HCT116 (cell line): ENCODE measurements around the gene MCF2L.
"Not testable (repeated sequence)": the region's sequence is repeated elsewhere in the genome, so short reads cannot be mapped to it uniquely, and the experiment has no call there.

Experiments used
- CEBPB ChIP-seq: IDR thresholded peaks from 2 replicates; pipeline ENCODE4 v1.6.1; 2012; ENCODE audit warnings: low read depth
- EZH2 ChIP-seq: fragments of 200-600 bp; sonication (generic); IDR thresholded peaks from 2 replicates; pipeline ENCODE4 v1.6.1; 2017; ENCODE audit warnings: antibody characterized with exemption, mixed run types
- EZH2phosphoT487 ChIP-seq: fragments of 200-600 bp; IDR thresholded peaks from 2 replicates; pipeline ENCODE4 v1.6.1; 2018; ENCODE audit warnings: antibody characterized with exemption, borderline replicate concordance
- POLR2A ChIP-seq: IDR thresholded peaks from 2 replicates; pipeline ENCODE4 v1.7.0; 2011; ENCODE audit warnings: borderline replicate concordance; ENCODE audit not compliant: insufficient read depth, insufficient read length; ENCODE audit errors: extremely low read depth
- POLR2AphosphoS5 ChIP-seq: IDR thresholded peaks from 2 replicates; pipeline ENCODE4 v1.6.1; 2011; ENCODE audit warnings: mild to moderate bottlenecking, low read depth, low read length, moderate library complexity
- SRF ChIP-seq: IDR thresholded peaks from 2 replicates; pipeline ENCODE4 v1.6.1; 2012; ENCODE audit warnings: low read depth
- ZFX ChIP-seq: fragments of 450-650 bp; IDR thresholded peaks from 2 replicates; pipeline ENCODE4 v1.6.1; 2017
- TF ChIP-seq, protein P1 (sequence below), 3 experiments: fragments of 200-600 bp in 1 of 3; sonication (generic) in 1 of 3; IDR thresholded peaks in 2 of 3; conservative IDR thresholded peaks in 1 of 3; 2 replicates each; pipeline ENCODE4 v1.5.1; 2012 to 2017; ENCODE audit warnings: low read depth in 2 of 3, low read length in 2 of 3, antibody characterized with exemption in 1 of 3, borderline replicate concordance in 1 of 3, control low read depth in 1 of 3, mild to moderate bottlenecking in 1 of 3, mixed read lengths in 1 of 3, mixed run types in 1 of 3, moderate library complexity in 1 of 3; ENCODE audit not compliant: insufficient read depth in 1 of 3
- TF ChIP-seq, protein P2 (sequence below): IDR thresholded peaks from 2 replicates; pipeline ENCODE4 v1.6.1; 2012

DNA sequence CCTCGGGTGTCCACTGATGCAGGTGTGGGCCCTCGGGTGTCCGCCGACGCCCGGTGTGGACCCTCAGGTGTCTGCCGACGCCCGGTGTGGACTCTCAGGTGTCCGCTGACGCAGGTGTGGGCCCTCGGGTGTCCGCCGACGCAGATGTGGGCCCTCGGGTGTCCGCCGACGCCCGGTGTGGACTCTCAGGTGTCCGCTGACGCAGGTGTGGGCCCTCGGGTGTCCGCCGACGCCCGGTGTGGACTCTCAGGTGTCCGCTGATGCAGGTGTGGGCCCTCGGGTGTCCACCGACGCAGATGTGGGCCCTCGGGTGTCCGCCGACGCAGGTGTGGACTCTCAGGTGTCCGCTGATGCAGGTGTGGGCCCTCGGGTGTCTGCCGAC, 61.2 kb downstream of the MCF2L start:
- TF ChIP-seq POLR2AphosphoS5, EZH2phosphoT487, ZFX, POLR2A, EZH2, SRF, CEBPB: not testable (repeated sequence)
- TF ChIP-seq, protein P1, sequence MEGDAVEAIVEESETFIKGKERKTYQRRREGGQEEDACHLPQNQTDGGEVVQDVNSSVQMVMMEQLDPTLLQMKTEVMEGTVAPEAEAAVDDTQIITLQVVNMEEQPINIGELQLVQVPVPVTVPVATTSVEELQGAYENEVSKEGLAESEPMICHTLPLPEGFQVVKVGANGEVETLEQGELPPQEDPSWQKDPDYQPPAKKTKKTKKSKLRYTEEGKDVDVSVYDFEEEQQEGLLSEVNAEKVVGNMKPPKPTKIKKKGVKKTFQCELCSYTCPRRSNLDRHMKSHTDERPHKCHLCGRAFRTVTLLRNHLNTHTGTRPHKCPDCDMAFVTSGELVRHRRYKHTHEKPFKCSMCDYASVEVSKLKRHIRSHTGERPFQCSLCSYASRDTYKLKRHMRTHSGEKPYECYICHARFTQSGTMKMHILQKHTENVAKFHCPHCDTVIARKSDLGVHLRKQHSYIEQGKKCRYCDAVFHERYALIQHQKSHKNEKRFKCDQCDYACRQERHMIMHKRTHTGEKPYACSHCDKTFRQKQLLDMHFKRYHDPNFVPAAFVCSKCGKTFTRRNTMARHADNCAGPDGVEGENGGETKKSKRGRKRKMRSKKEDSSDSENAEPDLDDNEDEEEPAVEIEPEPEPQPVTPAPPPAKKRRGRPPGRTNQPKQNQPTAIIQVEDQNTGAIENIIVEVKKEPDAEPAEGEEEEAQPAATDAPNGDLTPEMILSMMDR (IDR thresholded peaks at IDR 0.05 in 2 of 3, conservative IDR thresholded peaks at IDR 0.05 in 1 of 3; ENCODE audit: borderline replicate concordance in 1 of 3, insufficient read depth in 1 of 3, low read depth in 2 of 3, low read length in 2 of 3) = not testable (repeated sequence)
- TF ChIP-seq, protein P2, sequence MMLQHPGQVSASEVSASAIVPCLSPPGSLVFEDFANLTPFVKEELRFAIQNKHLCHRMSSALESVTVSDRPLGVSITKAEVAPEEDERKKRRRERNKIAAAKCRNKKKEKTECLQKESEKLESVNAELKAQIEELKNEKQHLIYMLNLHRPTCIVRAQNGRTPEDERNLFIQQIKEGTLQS = not testable (repeated sequence)
